GM21717 (cell line): ENCODE measurements around the gene NTMT1.

Experiments
- ATAC-seq: cut with Tn5 transposase; IDR thresholded peaks from one replicate; pipeline ENCODE4 v1.9.1; 2021; ENCODE audit warnings: mild to moderate bottlenecking, moderate library complexity; ENCODE audit not compliant: unreplicated experiment

Gene NTMT1

GRCh38 chr9:129596541-129597331 is 29.2 kb upstream of the NTMT1 start:
- ATAC-seq = no peak

DNA sequence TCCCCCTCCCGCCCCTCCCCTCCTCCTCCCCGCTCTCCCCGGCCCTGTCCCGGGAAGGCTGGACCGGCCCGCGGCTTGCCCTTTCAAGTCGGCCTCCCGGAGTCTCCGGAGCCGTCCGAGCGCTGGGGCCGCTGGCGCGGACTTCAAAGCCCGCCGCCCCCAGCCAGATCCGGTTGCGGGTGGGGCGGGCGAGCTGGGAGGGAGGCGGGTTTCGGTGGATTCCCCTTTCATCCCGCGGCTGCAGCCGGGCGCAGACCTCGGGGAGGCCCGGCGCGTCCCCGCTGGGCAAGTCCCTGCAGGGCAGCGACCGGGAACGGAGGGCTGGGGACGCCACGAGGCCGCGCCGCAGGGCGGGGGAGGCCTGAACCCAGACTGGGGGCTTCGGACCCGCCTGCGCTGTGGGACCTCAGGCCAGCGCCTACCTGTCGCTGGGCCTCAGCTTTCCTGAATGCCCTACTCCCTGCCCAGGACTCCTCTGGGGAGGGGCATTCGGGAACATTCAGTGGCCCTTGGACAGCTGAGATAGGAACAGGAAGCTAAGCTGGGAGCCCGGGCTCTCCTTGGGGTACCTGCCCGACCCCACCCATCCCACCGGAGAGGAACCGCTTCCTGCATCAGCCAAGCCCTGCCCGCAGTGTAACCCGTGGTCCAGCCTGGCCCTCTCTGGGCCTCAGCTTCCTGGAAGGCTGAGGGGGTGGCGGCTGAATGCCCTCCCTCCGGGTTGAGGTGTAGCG is 28.4 kb upstream of the NTMT1 start:
- ATAC-seq = no peak

GRCh38 chr9:129598089-129598596 is 27.8 kb upstream of the NTMT1 start:
- ATAC-seq = no peak

DNA sequence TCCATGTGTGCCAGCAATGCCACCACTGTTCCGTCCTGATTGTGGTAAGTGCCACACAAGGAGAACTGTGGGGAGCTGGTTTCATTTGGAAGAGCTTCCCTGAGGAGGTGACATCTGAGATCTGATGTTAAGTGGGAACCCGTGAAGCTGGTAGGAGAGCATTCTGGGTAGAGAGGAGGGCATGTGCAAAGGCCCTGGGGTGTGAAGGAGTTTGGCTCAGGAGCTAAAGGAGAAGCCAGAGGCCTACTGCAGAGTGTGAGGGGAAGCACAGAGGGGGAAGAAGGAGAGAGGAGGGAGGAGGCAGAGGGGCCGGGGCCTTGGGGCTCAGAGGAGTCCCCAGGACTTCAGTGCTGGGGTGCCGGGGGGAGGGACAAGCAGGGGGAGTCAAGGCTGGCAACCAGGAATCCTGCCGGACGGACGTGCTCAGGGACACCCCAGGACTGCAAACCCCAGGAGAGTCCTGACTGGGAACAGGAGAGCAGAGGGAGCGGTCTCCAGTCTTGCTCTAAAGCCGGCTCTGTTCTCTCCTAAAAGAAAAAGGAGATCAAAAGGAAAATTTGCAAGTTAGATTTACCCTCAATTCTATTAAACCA is 24.8 kb upstream of the NTMT1 start:
- ATAC-seq = no peak

DNA sequence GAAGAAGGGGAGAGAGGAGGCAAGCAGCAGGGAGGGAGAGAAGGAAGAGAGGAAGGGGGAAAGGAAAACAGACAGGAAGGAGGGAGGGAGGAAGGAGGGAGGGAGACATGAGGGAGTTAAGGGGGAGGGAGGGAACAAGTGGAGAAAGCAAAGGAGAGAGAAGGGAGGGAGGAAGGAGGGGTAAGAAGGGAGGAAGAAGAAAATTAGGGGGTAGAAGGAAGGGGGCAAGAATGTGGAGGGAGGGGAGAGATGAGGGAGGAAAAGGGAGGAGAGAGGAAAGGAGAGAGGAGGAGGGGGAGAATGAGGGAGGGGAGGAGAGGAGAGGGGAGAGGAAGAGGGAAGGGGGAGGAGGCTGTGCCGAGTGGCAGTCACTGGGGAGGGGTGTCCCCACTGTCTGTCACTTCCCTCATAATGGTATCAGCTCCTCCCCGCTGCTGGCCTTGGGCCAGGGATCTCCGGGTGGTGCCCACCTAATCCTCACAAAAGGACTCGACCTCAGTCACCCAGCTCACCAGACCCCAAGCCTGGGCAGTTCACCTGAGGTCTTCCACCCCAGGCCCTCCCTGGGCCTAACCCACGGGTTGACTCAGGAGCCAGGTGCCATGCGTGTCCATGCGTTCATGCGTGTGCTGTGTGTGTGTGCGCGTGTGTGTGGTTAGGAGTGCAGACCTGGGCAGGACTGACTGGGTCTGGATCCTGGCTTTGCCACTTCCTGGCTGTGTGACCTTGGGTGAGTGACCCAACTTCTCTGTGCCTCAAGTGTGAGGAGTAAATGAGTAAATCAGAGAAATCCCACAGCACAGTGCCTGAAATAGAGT is 23.2 kb upstream of the NTMT1 start:
- ATAC-seq = no peak

- no peak for ATAC-seq
These were observed 21.8 kb upstream of the NTMT1 start for GRCh38 chr9:129604056-129604765.

- ATAC-seq = no peak
These were observed 21.2 kb upstream of the NTMT1 start for GRCh38 chr9:129604766-129605163.

DNA sequence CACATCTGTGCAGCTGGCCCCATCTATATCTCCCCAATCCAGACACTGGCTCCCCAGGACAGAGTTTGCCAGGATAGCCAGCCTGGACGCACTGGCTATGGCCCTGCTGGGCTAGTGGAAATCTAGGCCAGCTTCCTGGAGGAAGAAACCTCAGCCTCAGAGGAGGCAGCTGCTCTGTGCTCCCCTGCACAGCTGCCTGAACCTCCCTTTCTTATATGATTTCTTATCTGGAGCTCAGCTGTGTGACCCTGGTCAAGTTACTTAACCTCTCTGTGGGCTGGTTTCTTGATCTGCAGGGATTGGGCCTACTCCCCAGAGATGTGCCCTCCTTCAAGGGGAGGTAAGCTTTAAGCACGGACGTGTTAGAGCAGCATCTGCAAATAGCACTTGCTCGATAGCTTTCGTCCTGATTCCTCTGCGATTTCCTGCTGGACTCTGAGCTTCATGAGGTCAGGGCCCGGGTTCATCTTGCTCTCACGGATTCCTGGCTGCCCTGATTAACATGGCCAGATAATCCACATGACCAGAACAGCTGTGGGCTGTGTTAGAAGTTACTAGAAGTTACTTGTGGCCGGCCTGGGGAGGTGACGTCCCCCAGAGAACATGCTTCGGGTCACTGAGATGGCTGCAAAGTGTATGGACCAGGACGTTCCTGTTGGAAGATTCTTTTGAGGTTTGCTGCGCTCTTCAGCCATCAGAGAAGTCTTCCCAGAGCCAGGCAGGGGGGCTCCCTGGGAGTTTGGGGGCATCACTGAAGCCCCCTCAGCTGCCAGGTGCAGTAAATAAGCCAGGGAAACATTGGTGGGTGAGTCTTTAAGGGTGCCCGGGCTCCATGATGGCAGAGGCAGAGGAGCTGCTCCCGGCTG is 19.6 kb upstream of the NTMT1 start:
- no peak for ATAC-seq

DNA sequence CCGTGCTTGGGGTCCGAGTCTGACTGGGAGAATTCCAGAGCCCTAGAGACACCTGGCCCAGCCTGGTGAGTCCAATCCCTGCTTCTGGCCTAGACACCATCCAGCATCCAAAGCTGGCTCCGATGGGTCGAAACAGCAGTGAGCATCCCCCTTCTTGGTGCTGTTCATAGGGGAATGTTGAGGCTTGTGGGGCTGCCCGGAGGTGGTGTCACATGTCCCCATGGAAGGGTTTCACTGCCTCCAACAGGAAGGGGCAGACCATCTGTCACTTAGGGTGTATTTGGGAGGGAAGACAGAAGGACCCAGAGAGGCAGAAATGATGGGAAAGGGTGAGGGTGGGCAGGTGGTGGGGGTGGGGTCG is 19.0 kb upstream of the NTMT1 start:
- ATAC-seq = no peak

DNA sequence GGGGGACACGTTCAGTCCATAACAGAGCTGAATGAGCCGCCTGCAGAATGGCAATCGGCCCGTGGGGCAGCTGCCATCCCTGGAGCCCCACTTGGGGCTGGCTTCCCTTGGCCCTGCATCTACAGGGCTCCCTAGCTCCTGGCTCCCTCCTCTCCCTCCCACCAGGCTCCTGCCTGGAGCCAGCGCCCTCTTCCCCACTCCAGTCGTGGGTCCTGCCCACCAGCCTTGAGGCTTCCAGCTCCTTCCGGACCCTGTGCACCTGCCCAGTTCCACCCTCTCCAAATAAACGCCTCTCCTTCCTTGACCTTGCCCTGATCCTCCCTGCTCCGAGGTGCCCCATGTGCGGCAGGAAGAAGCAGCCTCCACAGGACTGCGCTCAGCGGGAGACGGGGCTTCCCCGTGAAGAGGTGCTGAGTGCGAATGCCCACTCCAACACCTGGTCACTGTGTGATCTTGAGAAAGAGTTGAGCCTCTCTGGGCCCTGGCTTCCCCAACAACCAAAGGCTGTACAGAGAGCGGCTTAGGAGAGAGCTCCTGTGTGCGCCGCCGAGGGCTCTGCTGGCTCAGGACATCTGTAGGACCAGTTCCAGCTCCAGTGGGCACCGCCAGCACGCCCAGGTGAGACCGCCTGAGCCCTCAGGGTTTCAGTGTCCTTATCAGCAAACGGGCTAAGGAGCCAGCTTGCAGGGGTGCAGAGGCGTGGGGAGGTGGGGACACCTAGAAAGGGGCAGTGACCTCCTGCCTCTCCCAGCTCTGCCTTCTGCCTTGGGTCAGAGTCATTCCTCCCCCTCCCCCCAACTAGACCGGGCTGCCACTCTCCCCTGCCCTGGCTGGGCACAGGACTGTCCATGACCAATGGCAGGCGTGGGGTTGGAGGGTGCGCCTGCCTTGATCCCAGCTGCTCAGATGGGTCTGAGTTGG is 17.1 kb upstream of the NTMT1 start:
- no peak for ATAC-seq

- ATAC-seq = no peak
These were observed 16.3 kb upstream of the NTMT1 start for GRCh38 chr9:129609486-129610212.

GRCh38 chr9:129610213-129610472 is 15.8 kb upstream of the NTMT1 start:
- no peak for ATAC-seq

- no peak for ATAC-seq
These were observed 15.3 kb upstream of the NTMT1 start for GRCh38 chr9:129610473-129611306.

- ATAC-seq = no peak
These were observed 14.6 kb upstream of the NTMT1 start for GRCh38 chr9:129611307-129611800.

GRCh38 chr9:129612123-129612522 is 13.8 kb upstream of the NTMT1 start:
- no peak for ATAC-seq

DNA sequence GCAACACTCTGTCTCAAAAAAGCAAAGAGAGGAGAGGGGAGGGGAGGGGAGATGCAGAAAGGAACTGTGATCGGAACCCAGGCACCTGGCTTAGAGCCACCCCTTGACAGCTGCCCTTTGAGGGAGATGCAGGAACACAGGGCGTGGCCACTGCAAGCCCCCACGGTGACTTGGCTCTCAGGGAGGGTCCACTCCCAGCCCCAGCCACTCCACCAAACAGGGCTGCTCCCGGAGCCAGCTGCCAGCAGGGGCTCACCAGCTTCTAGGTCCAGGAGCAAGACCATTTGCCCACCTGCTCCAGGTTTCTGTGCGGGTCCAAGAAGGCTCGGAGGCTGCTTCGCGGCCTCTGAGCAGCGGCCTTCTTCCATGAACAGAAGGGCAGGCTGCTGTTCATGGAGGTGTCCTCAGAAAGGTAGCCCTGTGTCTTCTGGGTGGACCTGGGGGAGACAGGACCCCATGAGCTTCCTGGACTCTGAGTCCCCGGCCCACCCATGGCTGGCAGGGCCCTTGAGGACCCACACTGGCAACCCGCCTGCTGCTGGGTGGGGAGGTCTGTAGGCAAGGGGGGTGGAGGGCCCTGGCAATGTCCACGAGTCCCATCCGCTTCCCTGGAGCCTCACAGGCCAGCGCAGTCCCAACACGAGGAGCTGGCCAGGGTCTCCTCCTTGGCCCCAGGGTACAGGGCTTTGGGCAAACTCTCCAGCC is 13.0 kb upstream of the NTMT1 start:
- no peak for ATAC-seq
